ENCODE results near the gene RND3. TPM values are rescaled to one million over a fixed set of nuclear protein-coding genes. Genes with fewer than 3 reads are reported as not detected.

Gene RND3
- total RNA-seq, 1 donor from 2014 or later = 32.6 TPM

GRCh38 chr2:150482111-150482510 lies 5.4 kb downstream of the RND3 start:
- ATAC-seq (no peak), DNase-seq (no peak)
- intact Hi-C loops (cut with DNase I) = no loop called here
- Histone ChIP-seq H3K9me3 (no peaks in the 10 kb centered on the region), H3K4me1 (peaks cover 17% of the 10 kb centered on the region), H3K27me3 (no peaks in the 10 kb centered on the region), H3K4me3 (no peak overlapping the region), H3K27ac (no peak overlapping the region), H3K36me3 (no peaks in the 10 kb centered on the region)
- TF ChIP-seq CTCF (IDR thresholded peaks at IDR 0.05) = no peak

- no peak for TF ChIP-seq CTCF (IDR thresholded peaks at IDR 0.05)
- DNase-seq = no peak
- no peak overlapping the region for H3K4me3 ChIP-seq
- H3K36me3 ChIP-seq = no peaks in the 10 kb centered on the region
- H3K4me1 ChIP-seq = peaks cover 22% of the 10 kb centered on the region
- H3K27me3 ChIP-seq = no peaks in the 10 kb centered on the region
- intact Hi-C loops (cut with DNase I) = no loop called here
- H3K27ac ChIP-seq = no peak overlapping the region
- H3K9me3 ChIP-seq = no peaks in the 10 kb centered on the region
- ATAC-seq = no peak
Observed at GRCh38 chr2:150480971-150481830, 6.3 kb downstream of the RND3 start.

DNA sequence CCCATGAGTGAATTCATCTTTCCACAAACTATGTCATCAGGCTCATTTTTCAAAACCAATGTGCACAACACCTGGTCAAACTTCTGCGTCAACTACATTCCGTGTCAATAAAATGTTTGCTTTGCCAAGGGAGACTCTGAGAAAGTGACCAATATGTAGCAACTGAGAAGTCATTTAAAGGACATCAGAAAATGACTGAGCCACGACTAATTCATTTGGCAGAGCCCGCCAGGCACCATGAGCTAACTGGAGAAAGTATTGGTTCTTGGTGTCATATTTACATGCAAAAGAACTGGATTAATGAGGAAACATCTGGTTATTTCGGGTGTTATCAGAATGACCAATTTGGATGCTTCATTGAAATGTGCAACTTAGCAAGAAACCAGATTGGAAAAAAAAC lies 7.2 kb downstream of the RND3 start:
- Histone ChIP-seq H3K4me1 (peaks cover 26% of the 10 kb centered on the region), H3K9me3 (no peaks in the 10 kb centered on the region), H3K4me3 (no peak overlapping the region), H3K36me3 (no peaks in the 10 kb centered on the region), H3K27ac (no peak overlapping the region), H3K27me3 (no peaks in the 10 kb centered on the region)
- intact Hi-C loops (cut with DNase I) = no loop called here
- no peak for TF ChIP-seq CTCF (IDR thresholded peaks at IDR 0.05)
- no peak for DNase-seq
- no peak for ATAC-seq

DNA sequence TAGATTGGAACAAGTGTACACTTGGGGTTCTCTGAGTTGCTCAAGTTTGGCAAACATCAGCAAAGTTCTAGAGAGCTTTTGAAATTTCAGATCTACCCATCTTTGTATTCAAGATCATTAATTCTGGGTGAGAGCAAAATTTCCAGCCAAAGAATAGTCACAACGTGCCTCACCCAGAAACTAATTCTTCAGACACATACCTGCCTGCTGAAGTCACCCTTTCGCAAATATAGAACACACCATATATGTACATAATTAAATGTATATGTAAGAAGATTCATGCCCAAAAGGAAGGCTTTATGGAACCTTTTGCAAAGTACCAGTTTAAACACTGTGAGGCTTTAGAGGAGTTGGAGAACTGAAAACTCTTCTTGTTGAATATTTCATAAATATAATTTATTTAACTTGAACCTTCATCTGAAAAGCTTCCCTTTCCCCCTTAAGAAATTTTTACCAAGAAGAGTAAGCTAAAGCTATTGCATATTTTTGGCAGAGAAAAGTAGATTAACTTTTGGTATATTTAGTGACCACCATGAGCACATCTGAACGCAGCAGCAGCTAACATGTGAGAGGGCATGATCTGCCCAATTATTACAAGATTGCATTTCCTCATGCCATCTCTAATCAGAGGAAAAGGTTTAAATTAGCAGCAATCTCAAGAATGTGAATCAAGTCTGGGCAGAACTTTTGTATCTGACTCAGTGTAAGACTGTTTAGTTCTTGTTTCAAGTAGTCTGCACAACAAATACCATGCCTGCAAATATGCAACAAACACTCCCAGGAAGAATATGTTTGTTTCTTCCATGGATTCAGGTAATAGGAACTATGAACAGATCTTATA lies 8.2 kb downstream of the RND3 start:
- Histone ChIP-seq H3K36me3 (no peaks in the 10 kb centered on the region), H3K27ac (peak overlapping the region; percentile 8), H3K27me3 (no peaks in the 10 kb centered on the region), H3K9me3 (no peaks in the 10 kb centered on the region), H3K4me3 (no peak overlapping the region), H3K4me1 (peaks cover 26% of the 10 kb centered on the region)
- DNase-seq (no peak), ATAC-seq (peak; percentile 22)
- no peak for TF ChIP-seq CTCF (IDR thresholded peaks at IDR 0.05)
- intact Hi-C loops (cut with DNase I) = no loop called here

DNA sequence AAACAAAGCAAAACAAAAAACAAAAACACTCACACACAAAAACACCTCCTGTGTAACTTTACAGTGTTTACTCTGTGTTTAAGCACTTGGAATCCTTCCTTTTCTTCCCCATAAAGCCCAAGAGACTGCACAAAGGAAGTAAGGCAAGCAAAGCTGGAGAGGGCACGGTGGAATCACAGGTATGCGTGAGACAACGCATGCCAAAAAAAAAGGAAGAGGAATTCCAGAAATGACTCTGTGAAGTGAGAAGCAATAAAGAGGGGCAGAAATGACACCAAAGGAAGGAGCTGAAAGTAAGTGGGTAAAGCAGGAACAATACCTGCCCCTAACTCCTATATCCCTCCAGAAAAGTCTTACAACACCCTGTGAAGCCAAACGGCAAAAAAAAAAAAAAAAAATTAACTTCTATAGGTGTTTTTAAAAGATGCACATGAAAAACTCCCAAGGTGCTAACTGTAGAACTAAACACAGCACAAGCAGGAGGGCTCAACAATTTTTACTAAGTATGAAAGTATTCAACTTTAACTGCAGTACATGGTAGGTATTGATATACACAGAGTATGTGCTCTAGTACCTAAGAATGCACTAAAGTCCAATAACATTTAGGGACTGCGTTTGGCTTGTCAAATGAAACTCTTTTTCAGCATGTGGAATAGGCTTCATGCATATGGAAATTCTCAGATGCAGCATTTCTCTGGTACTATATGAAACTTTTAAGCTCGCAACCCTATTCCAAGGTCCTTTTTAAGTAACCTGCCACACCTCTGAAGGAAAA lies 9.1 kb downstream of the RND3 start:
- ATAC-seq (peak; percentile 67), DNase-seq (no peak)
- Histone ChIP-seq H3K4me3 (no peak overlapping the region), H3K4me1 (peaks cover 32% of the 10 kb centered on the region), H3K9me3 (no peaks in the 10 kb centered on the region), H3K27me3 (no peaks in the 10 kb centered on the region), H3K36me3 (peaks cover 6% of the 10 kb centered on the region), H3K27ac (peak overlapping the region; percentile 30)
- TF ChIP-seq CTCF (IDR thresholded peaks at IDR 0.05) = no peak
- intact Hi-C loops (cut with DNase I) = no loop called here
